Panc1 (cell line): ENCODE results near the gene CNGA1. TPM values are rescaled to one million over a fixed set of nuclear protein-coding genes. Genes with fewer than 3 reads are reported as not detected.

Experiments
- ATAC-seq: fragments of 200-7000 bp; cut with Tn5 transposase; 2 replicates; pipeline ENCODE4 v1.9.1; 2020; ENCODE audit warnings: mild to moderate bottlenecking, moderate library complexity
- BruUV-seq: library from RNA; stranded (reverse); fragments of 400-500 nt; replicated peaks from 2 replicates; lab custom pipeline; 2021; lab: Mats Ljungman, UMichigan
- CTCF ChIA-PET: fragments of 300-600 bp; sonication (Branson Sonifier 250); formaldehyde crosslinking; loops from one replicate; lab custom pipeline; 2022; ENCODE audit warnings: antibody characterized with exemption; lab: Charles Lee
- POLR2A ChIA-PET: fragments of 300-600 bp; sonication (Branson Sonifier 250); formaldehyde crosslinking; loops from one replicate; lab custom pipeline; 2022; ENCODE audit warnings: antibody characterized with exemption; lab: Charles Lee
- DNase-seq: peaks from one replicate; pipeline ENCODE4 v3.0.0-alpha.2; 2010; ENCODE audit warnings: low read depth, low spot score
- H3K27ac ChIP-seq: 2 replicates; pipeline ENCODE4 v1.5.1; 2011; ENCODE audit warnings: mild to moderate bottlenecking, low read length, inconsistent platforms
- H3K27me3 ChIP-seq: fragments of 200-500 bp; sonication (Bioruptor generic); 2 replicates; pipeline ENCODE4 v1.6.0; 2014; ENCODE audit warnings: low read length, inconsistent platforms; ENCODE audit not compliant: control insufficient read depth, insufficient read depth
- H3K36me3 ChIP-seq: fragments of 200-500 bp; sonication (Bioruptor generic); 2 replicates; pipeline ENCODE4 v1.5.1; 2014; ENCODE audit warnings: inconsistent platforms, mild to moderate bottlenecking, low read length, moderate library complexity; ENCODE audit not compliant: control insufficient read depth, insufficient read depth
- H3K4me1 ChIP-seq: 2 replicates; pipeline ENCODE4 v1.5.1; 2011; ENCODE audit warnings: inconsistent platforms, mild to moderate bottlenecking, low read length, moderate library complexity; ENCODE audit not compliant: control insufficient read depth, insufficient read depth
- H3K4me3 ChIP-seq, 2 experiments: 2 replicates each; pipeline ENCODE4 v1.5.1; 2011 to 2012; ENCODE audit warnings: low read depth in 2 of 2, low read length in 2 of 2, mild to moderate bottlenecking in 2 of 2, inconsistent platforms in 1 of 2, moderate library complexity in 1 of 2
- H3K9me3 ChIP-seq: fragments of 200-500 bp; sonication (Bioruptor generic); 2 replicates; pipeline ENCODE4 v1.5.1; 2014; ENCODE audit warnings: low read depth, mild to moderate bottlenecking, inconsistent platforms, low read length, moderate library complexity; ENCODE audit not compliant: control insufficient read depth, insufficient read depth
- POLR2AphosphoS5 ChIP-seq: IDR thresholded peaks from 2 replicates; pipeline ENCODE4 v1.6.1; 2012; ENCODE audit warnings: mild to moderate bottlenecking, low read depth, low read length, moderate library complexity
- REST ChIP-seq, 2 experiments: IDR thresholded peaks; 2 replicates each; pipeline ENCODE4 v1.6.1; 2011 to 2012; ENCODE audit warnings: low read depth in 2 of 2, control low read depth in 1 of 2, low read length in 1 of 2, mild to moderate bottlenecking in 1 of 2, moderate library complexity in 1 of 2; ENCODE audit not compliant: insufficient read depth in 1 of 2
- SIN3A ChIP-seq: IDR thresholded peaks from 2 replicates; pipeline ENCODE4 v1.6.1; 2012; ENCODE audit warnings: low read depth, mild to moderate bottlenecking, low read length, moderate library complexity, borderline replicate concordance; ENCODE audit not compliant: insufficient read depth
- TCF7L2 ChIP-seq: IDR thresholded peaks from 2 replicates; pipeline ENCODE4 v1.6.1; 2011; ENCODE audit warnings: mild to moderate bottlenecking, low read depth, low read length, inconsistent platforms
- in situ Hi-C: cut with HindIII; loops from 2 replicates; pipeline ENCODE4 v1.10.0; 2016; ENCODE audit warnings: low sequenced_read_pairs, low pct_unique_long_range_greater_than_20kb
- intact Hi-C: fragments of 100-400 bp; cut with micrococcal nuclease; formaldehyde crosslinking; loops from one replicate; pipeline ENCODE4 v1.10.0; 2022; ENCODE audit not compliant: unreplicated experiment
- total RNA-seq: library from RNA; stranded (reverse); gene quantifications from one replicate; pipeline ENCODE4 v1.2.1, GENCODE V29; 2021; ENCODE audit not compliant: unreplicated experiment
- TF ChIP-seq, protein P1 (sequence below): fragments of 450-650 bp; IDR thresholded peaks from 2 replicates; pipeline ENCODE4 v1.5.1; 2017; ENCODE audit warnings: mild to moderate bottlenecking

CNGA1 gene
- total RNA-seq, 1 experiment from 2014 or later = 0.23 TPM

DNA sequence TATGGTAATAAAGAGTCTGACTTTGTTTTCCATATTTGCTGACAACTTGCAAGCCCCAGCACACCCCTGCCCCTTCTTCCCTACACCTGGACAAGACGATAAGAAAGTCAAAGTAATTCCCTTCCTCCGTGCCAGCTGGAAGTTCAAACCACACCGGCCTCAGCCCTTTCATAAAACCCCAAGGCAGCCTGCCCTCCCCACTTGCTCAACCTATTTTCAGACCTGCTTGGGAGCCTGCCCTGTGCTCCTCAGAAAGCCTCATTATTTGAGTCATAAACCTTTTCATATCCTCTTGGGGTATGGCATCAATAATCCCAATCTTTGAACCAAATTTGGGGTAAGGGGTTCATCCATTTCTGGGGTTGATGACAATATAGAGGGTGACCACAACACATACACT, 29.6 kb upstream of the CNGA1 start:
- H3K4me3 ChIP-seq = no peak overlapping the region
- DNase-seq (no peak), ATAC-seq (no peak)
- TF ChIP-seq, protein P1, sequence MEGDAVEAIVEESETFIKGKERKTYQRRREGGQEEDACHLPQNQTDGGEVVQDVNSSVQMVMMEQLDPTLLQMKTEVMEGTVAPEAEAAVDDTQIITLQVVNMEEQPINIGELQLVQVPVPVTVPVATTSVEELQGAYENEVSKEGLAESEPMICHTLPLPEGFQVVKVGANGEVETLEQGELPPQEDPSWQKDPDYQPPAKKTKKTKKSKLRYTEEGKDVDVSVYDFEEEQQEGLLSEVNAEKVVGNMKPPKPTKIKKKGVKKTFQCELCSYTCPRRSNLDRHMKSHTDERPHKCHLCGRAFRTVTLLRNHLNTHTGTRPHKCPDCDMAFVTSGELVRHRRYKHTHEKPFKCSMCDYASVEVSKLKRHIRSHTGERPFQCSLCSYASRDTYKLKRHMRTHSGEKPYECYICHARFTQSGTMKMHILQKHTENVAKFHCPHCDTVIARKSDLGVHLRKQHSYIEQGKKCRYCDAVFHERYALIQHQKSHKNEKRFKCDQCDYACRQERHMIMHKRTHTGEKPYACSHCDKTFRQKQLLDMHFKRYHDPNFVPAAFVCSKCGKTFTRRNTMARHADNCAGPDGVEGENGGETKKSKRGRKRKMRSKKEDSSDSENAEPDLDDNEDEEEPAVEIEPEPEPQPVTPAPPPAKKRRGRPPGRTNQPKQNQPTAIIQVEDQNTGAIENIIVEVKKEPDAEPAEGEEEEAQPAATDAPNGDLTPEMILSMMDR = no peak
- TF ChIP-seq SIN3A (no peak), TCF7L2 (no peak), POLR2AphosphoS5 (no peak), REST (IDR thresholded peaks at IDR 0.05; ENCODE audit: insufficient read depth in 1 of 2, low read depth in 2 of 2, low read length in 1 of 2) (no peak)
- POLR2A ChIA-PET = no interaction called here
- H3K4me1 ChIP-seq = no peaks in the 10 kb centered on the region
- no TSS peak for BruUV-seq
- H3K36me3 ChIP-seq = no peaks in the 10 kb centered on the region
- H3K27me3 ChIP-seq = no peaks in the 10 kb centered on the region
- no peak overlapping the region for H3K27ac ChIP-seq
- in situ Hi-C loops = no loop called here
- intact Hi-C loops = no loop called here
- CTCF ChIA-PET = no interaction called here
- H3K9me3 ChIP-seq = no peaks in the 10 kb centered on the region

- no peak for ATAC-seq
- TF ChIP-seq SIN3A (no peak), REST (IDR thresholded peaks at IDR 0.05; ENCODE audit: insufficient read depth in 1 of 2, low read depth in 2 of 2, low read length in 1 of 2) (no peak), TCF7L2 (no peak), POLR2AphosphoS5 (no peak)
- TF ChIP-seq, protein P1 = no peak
- H3K4me1 ChIP-seq = no peaks in the 10 kb centered on the region
- DNase-seq = no peak
- intact Hi-C loops = no loop called here
- ChIA-PET CTCF (no interaction called here), POLR2A (no interaction called here)
- no peak overlapping the region for H3K4me3 ChIP-seq
- H3K27me3 ChIP-seq = no peaks in the 10 kb centered on the region
- in situ Hi-C loops = no loop called here
- H3K36me3 ChIP-seq = no peaks in the 10 kb centered on the region
- no TSS peak for BruUV-seq
- H3K9me3 ChIP-seq = no peaks in the 10 kb centered on the region
- no peak overlapping the region for H3K27ac ChIP-seq
These were observed 27.8 kb upstream of the CNGA1 start for GRCh38 chr4:48044298-48044697.
